B cell (primary cell): Measurements from ENCODE around the gene TARP.

Experiments
- ATAC-seq: fragments of 200-7000 bp; cut with Tn5 transposase; one replicate; pipeline ENCODE4 v1.10.0; 2021; ENCODE audit warnings: low read depth, mild to moderate bottlenecking, moderate number of reproducible peaks, moderate library complexity
- CTCF ChIA-PET: fragments of 350-600 bp; sonication (Branson Sonifier 250); formaldehyde crosslinking; loops from one replicate; lab custom pipeline; 2021; ENCODE audit warnings: antibody characterized with exemption, inconsistent platforms; lab: Charles Lee
- POLR2A ChIA-PET: fragments of 350-600 bp; sonication (Branson Sonifier 250); formaldehyde crosslinking; loops from one replicate; lab custom pipeline; 2021; ENCODE audit warnings: antibody characterized with exemption; lab: Charles Lee
- DNase-seq: peaks from one replicate; pipeline ENCODE4 v3.0.0; 2013
- H2AFZ ChIP-seq: 2 replicates; pipeline ENCODE4 v1.6.1; 2012; ENCODE audit warnings: mild to moderate bottlenecking, low read depth, low read length; ENCODE audit not compliant: insufficient read depth, poor library complexity, severe bottlenecking
- H3K27ac ChIP-seq, 2 donors: 1 replicate in 1 of 2; 2 replicates in 1 of 2; pipeline ENCODE4 v1.5.1; 2012 to 2013; ENCODE audit warnings: low read length in 2 of 2, mild to moderate bottlenecking in 2 of 2, moderate library complexity in 1 of 2
- H3K27me3 ChIP-seq, 4 experiments: fragments of 200-600 bp in 1 of 4; sonication (generic) in 1 of 4; replicated peaks in 1 of 4; 1 replicate in 2 of 4; 2 replicates in 2 of 4; pipeline versions ENCODE4 v1.6.1 to v1.7.0; 2013 to 2016; ENCODE audit warnings: low read length in 3 of 4, mild to moderate bottlenecking in 2 of 4, mixed read lengths in 1 of 4, moderate library complexity in 1 of 4; ENCODE audit not compliant: insufficient read depth in 4 of 4, control insufficient read depth in 3 of 4; ENCODE audit errors: control extremely low read depth in 1 of 4
- H3K36me3 ChIP-seq, 2 experiments: replicated peaks in 1 of 2; 1 replicate in 1 of 2; 2 replicates in 1 of 2; pipeline versions ENCODE4 v1.6.1 to v1.7.1; 2013; ENCODE audit warnings: low read length in 1 of 2; ENCODE audit not compliant: insufficient read depth in 2 of 2, control insufficient read depth in 1 of 2; ENCODE audit errors: control extremely low read depth in 1 of 2, extremely low read depth in 1 of 2
- H3K4me1 ChIP-seq, 2 donors: fragments of 200-600 bp in 1 of 2; sonication (generic) in 1 of 2; 1 replicate in 1 of 2; 2 replicates in 1 of 2; pipeline versions ENCODE4 v1.5.1 to v1.6.1; 2013 to 2017; ENCODE audit warnings: low read length in 2 of 2; ENCODE audit not compliant: control insufficient read depth in 2 of 2, insufficient read depth in 2 of 2
- H3K4me2 ChIP-seq: replicated peaks from 2 replicates; pipeline ENCODE3; 2012; ENCODE audit warnings: mild to moderate bottlenecking, low read depth, low read length; ENCODE audit not compliant: poor library complexity, severe bottlenecking
- H3K4me3 ChIP-seq, 5 experiments: fragments of 200-600 bp in 1 of 5; sonication (generic) in 1 of 5; 1 replicate in 3 of 5; 2 replicates in 2 of 5; pipeline versions ENCODE4 v1.5.1 to v1.7.0; 2011 to 2016; ENCODE audit warnings: low read length in 4 of 5, mild to moderate bottlenecking in 4 of 5, low read depth in 2 of 5, control low read depth in 1 of 5, moderate library complexity in 1 of 5; ENCODE audit not compliant: insufficient read depth in 1 of 5; ENCODE audit errors: control extremely low read depth in 1 of 5, extremely low read depth in 1 of 5
- H3K79me2 ChIP-seq: fragments of 200-600 bp; sonication (generic); one replicate; pipeline ENCODE4 v1.6.0; 2016; ENCODE audit warnings: low read length; ENCODE audit not compliant: control insufficient read depth, insufficient read depth
- H3K9ac ChIP-seq: fragments of 200-600 bp; sonication (generic); 2 replicates; pipeline ENCODE4 v1.6.1; 2017; ENCODE audit warnings: mild to moderate bottlenecking, low read length, moderate library complexity
- H3K9me3 ChIP-seq, 3 donors: one replicate each; pipeline versions ENCODE4 v1.6.1 to v1.7.1; 2013; ENCODE audit warnings: low read length in 2 of 3; ENCODE audit not compliant: control insufficient read depth in 2 of 3, insufficient read depth in 1 of 3; ENCODE audit errors: control extremely low read depth in 1 of 3
- H4K20me1 ChIP-seq: 2 replicates; pipeline ENCODE4 v1.6.0; 2012; ENCODE audit warnings: mild to moderate bottlenecking, low read length; ENCODE audit not compliant: insufficient read depth, control insufficient read depth, poor library complexity, severe bottlenecking
- H3K27ac Mint-ChIP-seq: one replicate; pipeline ENCODE4 v1.8.0; 2021; ENCODE audit warnings: mixed read lengths
- H3K27me3 Mint-ChIP-seq: one replicate; pipeline ENCODE4 v1.8.0; 2021; ENCODE audit warnings: mixed read lengths
- H3K4me1 Mint-ChIP-seq: one replicate; pipeline ENCODE4 v1.8.0; 2021; ENCODE audit warnings: mixed read lengths
- H3K4me3 Mint-ChIP-seq: one replicate; pipeline ENCODE4 v1.8.0; 2021; ENCODE audit warnings: mixed read lengths
- H3K9me3 Mint-ChIP-seq: one replicate; pipeline ENCODE4 v1.8.0; 2022; ENCODE audit warnings: mixed read lengths; ENCODE audit not compliant: insufficient read depth
- CTCF ChIP-seq: fragments of 200-600 bp; IDR thresholded peaks from one replicate; pipeline ENCODE4 v1.8.0; 2022; ENCODE audit warnings: antibody characterized with exemption, mild to moderate bottlenecking
- EZH2 ChIP-seq: IDR thresholded peaks from 2 replicates; pipeline ENCODE4 v1.6.1; 2012; ENCODE audit warnings: borderline replicate concordance, low read depth, mild to moderate bottlenecking, moderate library complexity, low read length; ENCODE audit not compliant: insufficient read depth, poor library complexity, severe bottlenecking
- WGBS: methylation state at CpG from one replicate; pipeline ENCODE4 v1.1.5; 2013; ENCODE audit warnings: missing lambda C conversion rate; ENCODE audit not compliant: insufficient coverage; 5-methylcytosine and 5-hydroxymethylcytosine counted together
- intact Hi-C: fragments of 100-400 bp; cut with micrococcal nuclease; formaldehyde crosslinking; loops from one replicate; pipeline ENCODE4 v1.10.0; 2022

Gene TARP

GRCh38 chr7:38217672-38218071 lies 55.8 kb downstream of the TARP start:
- peaks cover 9% of the 10 kb centered on the region for H3K4me1 Mint-ChIP-seq
- ATAC-seq, result no peak

More at GRCh38 chr7:38217672-38218071, 55.8 kb downstream of the TARP start:
- ChIA-PET CTCF (interaction anchor here (1.0 to 7.4 kb wide), 7 partner anchors 11 to 152 kb away, joined by 3 to 162 read pairs (median 4); no protein-coding TSS in a partner anchor), POLR2A (no interaction called here)
- Histone ChIP-seq H3K4me3 (no peak overlapping the region), H3K4me2 (no peak overlapping the region), H3K9me3 (no peaks in the 10 kb centered on the region), H4K20me1 (no peaks in the 10 kb centered on the region), H3K4me1 (peaks cover 4 to 9% of the 10 kb centered on the region in 2 donors), H2AFZ (no peak overlapping the region), H3K27me3 (no peaks in the 10 kb centered on the region), H3K79me2 (no peaks in the 10 kb centered on the region), H3K9ac (no peak overlapping the region), H3K27ac (no peak overlapping the region), H3K36me3 (peaks cover 1 to 33% of the 10 kb centered on the region in 2 experiments)
- DNase-seq, result no peak
- H3K9me3 Mint-ChIP-seq, result no peaks in the 10 kb centered on the region
- H3K27me3 Mint-ChIP-seq, result no peaks in the 10 kb centered on the region
- intact Hi-C loops, result no loop called here
- WGBS, result no CpG with 5 or more reads among the region's 2 CpGs
- no peak overlapping the region for H3K27ac Mint-ChIP-seq
- TF ChIP-seq CTCF (no peak), EZH2 (no peak)
- no peak overlapping the region for H3K4me3 Mint-ChIP-seq
